GM18520 (cell line): ENCODE data around the gene AFAP1.
"Not testable (repeated sequence)": the region's sequence is repeated elsewhere in the genome, so short reads cannot be mapped to it uniquely, and the experiment has no call there.

Experiments used
- ATAC-seq: cut with Tn5 transposase; IDR thresholded peaks from one replicate; pipeline ENCODE4 v1.9.1; 2021; ENCODE audit not compliant: unreplicated experiment

AFAP1 gene

GRCh38 chr4:7949759-7950158 is 10.1 kb upstream of the AFAP1 start:
- no peak for ATAC-seq

GRCh38 chr4:7947927-7948326 is 8.3 kb upstream of the AFAP1 start:
- ATAC-seq, result no peak

- ATAC-seq, result no peak
Observed at GRCh38 chr4:7945709-7946380, 6.2 kb upstream of the AFAP1 start.

- no peak for ATAC-seq
Observed at GRCh38 chr4:7944599-7945220, 5.0 kb upstream of the AFAP1 start.

- not testable (repeated sequence) for ATAC-seq
Observed at GRCh38 chr4:7943688-7944087, 4.0 kb upstream of the AFAP1 start.

GRCh38 chr4:7943211-7943610 is 3.5 kb upstream of the AFAP1 start:
- no peak for ATAC-seq

GRCh38 chr4:7941965-7942496 is 2.4 kb upstream of the AFAP1 start:
- no peak for ATAC-seq

GRCh38 chr4:7941111-7941964 is 1.7 kb upstream of the AFAP1 start:
- ATAC-seq, result no peak

GRCh38 chr4:7938609-7939376 is 868 bp downstream of the AFAP1 start:
- ATAC-seq, result no peak

GRCh38 chr4:7938266-7938608 is 1.4 kb downstream of the AFAP1 start:
- ATAC-seq, result no peak

- ATAC-seq, result no peak
Observed at GRCh38 chr4:7937006-7937405, 2.7 kb downstream of the AFAP1 start.

GRCh38 chr4:7933651-7934510 is 5.8 kb downstream of the AFAP1 start:
- no peak for ATAC-seq

- ATAC-seq, result no peak
Observed at GRCh38 chr4:7932287-7932686, 7.4 kb downstream of the AFAP1 start.

GRCh38 chr4:7929118-7929951 is 10.3 kb downstream of the AFAP1 start:
- no peak for ATAC-seq

- no peak for ATAC-seq
Observed at GRCh38 chr4:7928711-7929110, 10.9 kb downstream of the AFAP1 start.

GRCh38 chr4:7926822-7927221 is 12.8 kb downstream of the AFAP1 start:
- ATAC-seq, result no peak

- no peak for ATAC-seq
Observed at GRCh38 chr4:7924570-7924969, 15.1 kb downstream of the AFAP1 start.

GRCh38 chr4:7924163-7924562 is 15.5 kb downstream of the AFAP1 start:
- no peak for ATAC-seq

GRCh38 chr4:7922466-7922865 is 17.2 kb downstream of the AFAP1 start:
- no peak for ATAC-seq
